ENCODE results near the gene UBASH3B. TPM values are rescaled to one million over a fixed set of nuclear protein-coding genes. Genes with fewer than 3 reads are reported as not detected.

The UBASH3B gene
- total RNA-seq, 1 donor, result 23.2 TPM

DNA sequence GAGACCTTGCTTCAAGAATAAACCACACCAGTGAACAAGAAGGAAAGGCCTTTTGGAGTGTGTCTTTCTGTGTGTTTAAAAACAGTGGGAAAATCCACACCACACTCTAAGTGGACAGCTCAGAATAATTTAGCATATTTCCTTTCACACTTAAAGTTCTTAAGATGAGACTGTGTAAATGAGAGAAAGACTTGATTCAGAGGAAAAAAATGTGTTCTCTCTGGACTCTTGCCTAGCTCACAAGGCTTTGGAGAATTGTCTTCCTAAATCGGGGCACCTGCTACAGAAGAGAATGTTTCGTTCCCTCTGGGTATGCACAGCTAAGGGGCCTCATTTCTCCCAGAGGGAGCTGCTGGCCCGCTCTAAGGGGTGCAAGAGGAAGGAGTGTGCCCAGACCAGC, 154.3 kb downstream of the UBASH3B start:
- no peak overlapping the region for H3K4me3 ChIP-seq (ENCODE audit: low read depth, low read length)
- TF ChIP-seq, protein P1, sequence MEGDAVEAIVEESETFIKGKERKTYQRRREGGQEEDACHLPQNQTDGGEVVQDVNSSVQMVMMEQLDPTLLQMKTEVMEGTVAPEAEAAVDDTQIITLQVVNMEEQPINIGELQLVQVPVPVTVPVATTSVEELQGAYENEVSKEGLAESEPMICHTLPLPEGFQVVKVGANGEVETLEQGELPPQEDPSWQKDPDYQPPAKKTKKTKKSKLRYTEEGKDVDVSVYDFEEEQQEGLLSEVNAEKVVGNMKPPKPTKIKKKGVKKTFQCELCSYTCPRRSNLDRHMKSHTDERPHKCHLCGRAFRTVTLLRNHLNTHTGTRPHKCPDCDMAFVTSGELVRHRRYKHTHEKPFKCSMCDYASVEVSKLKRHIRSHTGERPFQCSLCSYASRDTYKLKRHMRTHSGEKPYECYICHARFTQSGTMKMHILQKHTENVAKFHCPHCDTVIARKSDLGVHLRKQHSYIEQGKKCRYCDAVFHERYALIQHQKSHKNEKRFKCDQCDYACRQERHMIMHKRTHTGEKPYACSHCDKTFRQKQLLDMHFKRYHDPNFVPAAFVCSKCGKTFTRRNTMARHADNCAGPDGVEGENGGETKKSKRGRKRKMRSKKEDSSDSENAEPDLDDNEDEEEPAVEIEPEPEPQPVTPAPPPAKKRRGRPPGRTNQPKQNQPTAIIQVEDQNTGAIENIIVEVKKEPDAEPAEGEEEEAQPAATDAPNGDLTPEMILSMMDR (IDR thresholded peaks at IDR 0.05; ENCODE audit: insufficient read depth, low read length), result no peak
- no peak for DNase-seq (ENCODE audit: low read depth)

- TF ChIP-seq, protein P1 (IDR thresholded peaks at IDR 0.05; ENCODE audit: insufficient read depth, low read length), result no peak
- no peak for DNase-seq (ENCODE audit: low read depth)
These were observed 156.2 kb downstream of the UBASH3B start for GRCh38 chr11:122811721-122812120.

GRCh38 chr11:122812638-122813037, 157.1 kb downstream of the UBASH3B start:
- TF ChIP-seq, protein P1 (IDR thresholded peaks at IDR 0.05; ENCODE audit: insufficient read depth, low read length), result no peak
- H3K4me3 ChIP-seq (ENCODE audit: low read depth, low read length), result no peak overlapping the region
- no peak for DNase-seq (ENCODE audit: low read depth)

More at GRCh38 chr11:122811721-122812120, 156.2 kb downstream of the UBASH3B start:
- H3K4me3 ChIP-seq (ENCODE audit: low read depth, low read length), result no peak overlapping the region

DNA sequence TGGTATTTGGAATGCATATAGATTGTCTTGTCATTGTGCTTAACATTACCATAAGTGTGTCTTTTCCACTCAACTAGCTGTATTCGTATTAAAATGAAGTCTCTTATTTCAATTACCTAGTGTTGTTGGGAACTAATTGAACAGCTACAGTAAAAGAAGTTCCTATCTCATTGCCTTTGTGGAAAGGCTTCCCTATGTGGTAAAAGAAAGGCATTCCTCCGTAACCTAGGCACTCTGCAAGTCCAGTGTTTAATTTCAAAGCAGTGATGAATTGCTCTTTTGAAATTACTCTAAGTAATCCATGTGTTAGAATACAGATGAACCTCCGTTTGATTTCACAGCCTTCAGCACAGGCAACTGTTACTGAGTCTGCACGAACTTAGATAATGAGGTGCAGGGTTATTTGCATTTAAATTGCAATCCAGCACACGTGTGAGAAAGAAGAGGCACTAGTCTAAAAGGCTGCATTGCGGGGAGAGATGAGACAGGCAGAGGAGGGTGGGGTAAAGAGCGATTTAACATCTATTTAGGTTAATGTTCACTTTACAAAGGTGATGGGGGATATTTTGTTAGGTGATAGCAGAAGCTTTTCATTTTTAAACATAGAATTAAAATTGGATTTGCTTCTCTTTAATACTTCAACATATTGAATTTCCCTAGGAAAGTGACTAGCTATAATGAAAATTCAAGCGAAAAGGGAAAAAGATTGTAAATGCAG, 157.8 kb downstream of the UBASH3B start:
- DNase-seq (ENCODE audit: low read depth), result no peak
- TF ChIP-seq, protein P1 (IDR thresholded peaks at IDR 0.05; ENCODE audit: insufficient read depth, low read length), result no peak
- no peak overlapping the region for H3K4me3 ChIP-seq (ENCODE audit: low read depth, low read length)

DNA sequence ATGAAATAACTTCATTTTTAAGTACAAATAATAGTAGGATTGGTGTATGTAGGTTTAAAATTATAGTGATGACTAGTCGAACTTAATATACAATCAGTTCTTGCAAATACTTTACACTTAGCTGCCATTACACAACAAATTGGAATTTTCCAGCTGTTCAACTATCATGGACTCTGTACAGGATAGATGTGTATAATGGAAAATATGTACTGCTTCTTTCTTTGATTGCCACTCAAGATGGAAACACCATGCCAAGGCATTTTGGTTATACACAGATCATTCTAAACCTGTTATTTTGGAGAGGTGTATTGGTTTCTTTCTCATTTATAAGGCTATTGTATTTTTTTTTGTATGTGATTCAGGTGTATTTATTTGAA, 158.4 kb downstream of the UBASH3B start:
- TF ChIP-seq, protein P1 (IDR thresholded peaks at IDR 0.05; ENCODE audit: insufficient read depth, low read length), result no peak
- no peak overlapping the region for H3K4me3 ChIP-seq (ENCODE audit: low read depth, low read length)
- DNase-seq (ENCODE audit: low read depth), result no peak

DNA sequence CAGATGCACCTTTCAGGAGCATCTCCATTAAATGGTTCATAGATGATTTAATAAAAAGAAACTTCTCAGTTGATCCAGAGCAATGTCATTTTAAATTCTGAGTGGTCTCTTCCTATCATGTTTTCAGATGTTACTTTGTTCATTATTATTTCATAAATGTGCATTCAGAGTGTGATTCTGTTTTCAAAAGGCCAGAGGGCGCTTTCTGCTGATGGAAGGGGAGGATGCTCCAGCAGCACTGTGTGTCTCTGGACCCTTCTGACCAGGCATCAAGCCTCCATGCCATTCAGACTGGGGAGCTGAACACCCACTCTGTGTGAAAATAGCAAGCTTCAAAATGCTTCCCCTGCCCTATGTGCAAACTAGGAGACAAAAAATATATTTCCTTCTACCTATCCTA, 158.9 kb downstream of the UBASH3B start:
- TF ChIP-seq, protein P1 (IDR thresholded peaks at IDR 0.05; ENCODE audit: insufficient read depth, low read length), result peak; percentile 17

DNA sequence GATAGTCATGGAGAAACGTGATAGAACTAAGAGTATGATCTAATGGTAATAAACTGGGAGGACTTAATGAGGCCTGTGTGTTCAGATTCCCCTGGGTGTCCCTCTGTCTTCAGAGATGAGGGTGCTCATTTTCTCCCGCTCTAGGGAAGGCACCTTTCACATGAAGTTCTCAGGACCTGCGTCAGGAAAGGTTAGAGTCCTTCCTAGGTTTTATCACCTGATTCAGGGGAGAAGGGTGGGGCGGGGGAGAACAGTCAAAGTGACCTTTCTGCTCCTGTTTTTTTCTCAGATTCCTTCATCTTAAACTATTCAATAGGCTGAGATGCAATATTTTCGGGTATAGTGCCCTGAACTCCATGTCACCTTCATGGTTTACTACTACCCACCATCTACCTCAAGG, 160.4 kb downstream of the UBASH3B start:
- no peak for DNase-seq (ENCODE audit: low read depth)
- H3K4me3 ChIP-seq (ENCODE audit: low read depth, low read length), result no peak overlapping the region
- TF ChIP-seq, protein P1 (IDR thresholded peaks at IDR 0.05; ENCODE audit: insufficient read depth, low read length), result no peak

More for the DNA sequence above, 158.9 kb downstream of the UBASH3B start:
- DNase-seq (ENCODE audit: low read depth), result no peak
- no peak overlapping the region for H3K4me3 ChIP-seq (ENCODE audit: low read depth, low read length)
